ENCODE results near the gene RNF215. TPM values are rescaled to one million over a fixed set of nuclear protein-coding genes. Genes with fewer than 3 reads are reported as not detected.

RNF215 gene
- total and polyA plus RNA-seq, 2 of the 13 experiments (the other 11 are each of a cell fraction or from before 2014, with no cell fraction given) = 5.3 to 6.1 TPM

GRCh38 chr22:30426388-30427353 lies 39.5 kb upstream of the RNF215 start (continued):
- TF ChIP-seq ZNF710 (CRISPR knock-in tag; IDR thresholded peaks at IDR 0.05; ENCODE audit: borderline replicate concordance) (0 out of 2 replicates have a peak, but pooled peaks have one; percentile 31), ZNF619 (CRISPR knock-in tag; IDR thresholded peaks at IDR 0.05) (no peak), ZNF343 (CRISPR knock-in tag; IDR thresholded peaks at IDR 0.05) (no peak), ZBTB33 (CRISPR knock-in tag; IDR thresholded peaks at IDR 0.05) (peak; percentile 93), ZNF350 (CRISPR knock-in tag; IDR thresholded peaks at IDR 0.05; ENCODE audit: borderline replicate concordance, low read depth) (0 out of 2 replicates have a peak, but pooled peaks have one; percentile 32), TERF1 (CRISPR knock-in tag; IDR thresholded peaks at IDR 0.05) (no peak), THRA (CRISPR knock-in tag; IDR thresholded peaks at IDR 0.05; ENCODE audit: borderline replicate concordance) (peak; percentile 80; the same call in 1 of the 2 replicates), ZNF839 (CRISPR knock-in tag; IDR thresholded peaks at IDR 0.05; ENCODE audit: borderline replicate concordance) (no peak), FOSL2 (CRISPR knock-in tag; IDR thresholded peaks at IDR 0.05) (peak; percentile 48), BRD4 (CRISPR knock-in tag; IDR thresholded peaks at IDR 0.05) (no peak), RORA (CRISPR knock-in tag; IDR thresholded peaks at IDR 0.05) (no peak), ZNF335 (CRISPR knock-in tag; IDR thresholded peaks at IDR 0.05) (no peak), ZNF792 (CRISPR knock-in tag; IDR thresholded peaks at IDR 0.05) (no peak), ZNF207 (IDR thresholded peaks at IDR 0.05; ENCODE audit: borderline replicate concordance) (no peak), ZSCAN22 (CRISPR knock-in tag; IDR thresholded peaks at IDR 0.05) (no peak), DNMT3B (CRISPR knock-in tag; conservative IDR thresholded peaks at IDR 0.05) (no peak)
